Activated CD8-positive, alpha-beta memory T cell treated with anti-CD3 and anti-CD28 coated beads for 36 hours (primary cell): Measurements from ENCODE around the gene PPP2R5A. TPM values are rescaled to one million over a fixed set of nuclear protein-coding genes. Genes with fewer than 3 reads are reported as not detected.
"Not testable (repeated sequence)": the region's sequence is repeated elsewhere in the genome, so short reads cannot be mapped to it uniquely, and the experiment has no call there.

ENCODE experiments used
- CTCF ChIA-PET: fragments of 350-600 bp; sonication (Branson Sonifier 250); formaldehyde crosslinking; loops from one replicate; lab custom pipeline; 2021; ENCODE audit warnings: antibody characterized with exemption; lab: Charles Lee
- POLR2A ChIA-PET: fragments of 350-600 bp; sonication (Branson Sonifier 250); formaldehyde crosslinking; loops from one replicate; lab custom pipeline; 2021; ENCODE audit warnings: antibody characterized with exemption; lab: Charles Lee
- total RNA-seq, 2 experiments: library from RNA; stranded (reverse); gene quantifications; one replicate each; pipeline ENCODE4 v1.2.3, GENCODE V29; 2021

PPP2R5A gene
- total RNA-seq, 2 experiments from 2014 or later = 42.0 to 42.9 TPM

DNA sequence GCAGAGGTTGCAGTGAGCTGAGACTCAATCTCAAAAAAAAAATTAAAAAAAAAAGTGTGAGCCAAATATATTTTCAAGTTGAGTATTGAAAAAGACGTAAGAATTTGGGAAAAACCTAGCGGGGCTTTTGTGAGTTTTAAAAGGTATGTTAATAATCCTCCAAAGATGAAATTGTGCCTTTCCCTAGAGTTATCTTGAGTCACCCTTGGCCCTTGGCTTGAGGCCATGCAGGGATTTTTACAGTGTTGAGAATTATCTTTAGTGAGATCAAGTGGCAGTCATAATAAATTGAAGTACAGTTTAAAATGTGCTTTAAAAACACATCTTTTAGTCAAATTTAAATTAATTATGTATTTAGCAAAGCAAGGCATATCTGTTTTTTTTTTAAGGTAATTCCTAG, 32.7 kb downstream of the PPP2R5A start:
- CTCF ChIA-PET = no interaction called here

DNA sequence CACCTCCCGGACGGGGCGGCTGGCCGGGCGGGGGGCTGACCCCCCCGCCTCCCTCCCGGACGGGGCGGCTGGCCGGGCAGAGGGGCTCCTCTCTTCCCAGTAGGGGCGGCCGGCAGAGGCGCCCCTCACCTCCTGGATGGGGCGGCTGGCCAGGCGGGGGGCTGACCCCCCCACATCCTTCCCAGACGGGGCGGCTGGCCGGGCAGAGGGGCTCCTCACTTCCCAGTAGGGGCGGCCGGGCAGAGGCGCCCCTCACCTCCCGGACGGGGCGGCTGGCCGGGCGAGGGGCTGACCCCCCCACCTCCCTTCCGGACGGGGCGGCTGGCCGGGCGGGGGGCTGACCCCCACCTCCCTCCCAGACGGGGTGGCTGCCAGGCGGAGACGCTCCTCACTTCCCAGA, 35.8 kb downstream of the PPP2R5A start:
- CTCF ChIA-PET, POLR2A ChIA-PET: not testable (repeated sequence)

More for the DNA sequence above, 32.7 kb downstream of the PPP2R5A start:
- POLR2A ChIA-PET = no interaction called here

DNA sequence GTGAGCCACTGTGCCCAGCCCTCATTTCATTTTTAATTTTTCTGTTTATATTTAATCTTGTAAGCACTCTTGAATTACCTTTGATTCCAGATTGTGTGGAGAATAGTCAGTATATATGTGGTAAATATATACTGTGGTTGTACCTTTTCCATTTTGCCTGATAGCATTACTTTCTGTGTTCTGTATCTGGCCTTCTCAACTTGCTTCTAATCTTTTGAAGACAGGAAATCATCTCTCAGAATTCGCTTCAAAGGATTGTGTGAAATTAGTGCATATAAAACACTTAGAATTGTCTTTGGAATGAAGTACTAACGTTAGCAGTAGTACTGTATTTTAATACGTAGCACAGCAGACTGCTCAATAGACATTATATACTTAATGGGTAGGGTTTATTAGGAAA, 37.9 kb downstream of the PPP2R5A start:
- ChIA-PET POLR2A (no interaction called here), CTCF (interaction anchor here (0.9 to 1.0 kb wide), 2 partner anchors 12 to 252 kb away, joined by 3 read pairs; no protein-coding TSS in a partner anchor)

DNA sequence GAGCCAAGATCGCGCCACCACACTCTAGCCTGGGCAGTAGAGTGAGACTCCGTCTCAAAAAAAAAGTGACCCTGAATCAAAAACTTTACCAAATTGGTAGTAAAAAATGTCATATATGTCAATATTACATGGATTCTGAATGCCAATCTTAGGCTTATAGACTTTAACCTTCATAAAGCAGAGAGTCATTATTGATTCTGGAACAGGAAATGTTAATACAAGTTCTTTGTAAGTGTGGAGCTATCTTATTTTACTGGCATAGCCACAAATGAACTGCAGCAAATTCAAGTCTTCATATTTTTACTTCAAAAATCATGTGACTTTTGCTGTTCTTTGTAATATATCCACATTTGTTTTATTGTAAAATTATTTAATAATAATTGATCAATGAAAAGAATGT, 41.3 kb downstream of the PPP2R5A start:
- CTCF ChIA-PET = no interaction called here
- POLR2A ChIA-PET = no interaction called here

DNA sequence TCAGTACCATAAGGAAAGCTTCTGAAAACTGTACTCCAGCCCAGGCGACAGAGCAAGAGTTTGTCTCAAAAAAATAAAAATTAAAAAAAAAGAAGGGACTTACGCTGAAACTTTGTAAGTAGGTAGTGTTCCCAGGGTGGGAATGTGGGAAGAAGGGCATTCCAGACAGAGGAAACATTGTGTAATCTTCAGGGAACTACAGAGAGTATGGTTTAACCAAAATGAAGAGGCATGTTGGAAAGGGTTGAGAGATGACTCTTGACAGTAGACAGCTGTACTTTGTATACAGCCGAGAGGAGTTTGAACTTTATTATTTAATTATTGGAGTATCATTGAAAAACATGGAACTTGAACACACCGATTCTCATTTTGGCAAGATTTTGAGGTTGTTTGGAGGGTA, 43.0 kb downstream of the PPP2R5A start:
- CTCF ChIA-PET = no interaction called here
- POLR2A ChIA-PET = no interaction called here

DNA sequence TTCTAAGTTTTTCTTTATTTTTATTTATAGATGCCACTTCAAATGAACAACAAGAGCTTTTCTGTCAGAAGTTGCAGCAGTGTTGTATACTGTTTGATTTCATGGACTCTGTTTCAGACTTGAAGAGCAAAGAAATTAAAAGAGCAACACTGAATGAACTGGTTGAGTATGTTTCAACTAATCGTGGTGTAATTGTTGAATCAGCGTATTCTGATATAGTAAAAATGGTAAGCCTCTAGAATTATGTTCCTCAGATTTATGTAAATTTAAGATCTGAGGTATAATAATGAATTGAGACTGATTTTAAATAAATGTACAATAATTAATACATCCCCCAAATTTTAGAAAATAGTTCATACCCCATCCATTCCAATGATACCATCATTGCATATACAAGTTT, 43.9 kb downstream of the PPP2R5A start:
- ChIA-PET POLR2A (interaction anchor here (0.6 kb wide), 1 partner anchor 35 kb away, joined by 4 read pairs; no protein-coding TSS in a partner anchor), CTCF (no interaction called here)

DNA sequence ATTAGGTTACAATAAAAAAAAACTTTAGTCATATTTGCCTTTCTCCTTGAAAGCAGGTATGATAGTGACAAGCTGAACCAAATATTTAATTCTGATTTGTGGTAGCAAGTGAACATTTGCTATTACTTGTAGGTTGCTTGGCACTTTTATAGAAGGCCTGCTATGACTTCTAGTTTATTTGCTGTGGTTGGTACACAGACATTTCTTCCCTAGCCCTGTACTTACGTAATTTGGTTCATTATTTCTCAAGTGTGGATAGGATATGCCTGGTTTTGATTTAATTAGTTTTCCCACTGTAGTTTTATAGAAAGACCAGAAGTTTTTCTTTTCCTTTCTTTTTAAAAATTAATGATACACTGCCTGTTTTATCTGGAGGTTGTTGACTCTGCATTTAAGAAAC, 55.9 kb downstream of the PPP2R5A start:
- CTCF ChIA-PET = interaction anchor here (0.6 kb wide), 1 partner anchor 106 kb away, joined by 3 read pairs; no protein-coding TSS in a partner anchor
- POLR2A ChIA-PET = no interaction called here

DNA sequence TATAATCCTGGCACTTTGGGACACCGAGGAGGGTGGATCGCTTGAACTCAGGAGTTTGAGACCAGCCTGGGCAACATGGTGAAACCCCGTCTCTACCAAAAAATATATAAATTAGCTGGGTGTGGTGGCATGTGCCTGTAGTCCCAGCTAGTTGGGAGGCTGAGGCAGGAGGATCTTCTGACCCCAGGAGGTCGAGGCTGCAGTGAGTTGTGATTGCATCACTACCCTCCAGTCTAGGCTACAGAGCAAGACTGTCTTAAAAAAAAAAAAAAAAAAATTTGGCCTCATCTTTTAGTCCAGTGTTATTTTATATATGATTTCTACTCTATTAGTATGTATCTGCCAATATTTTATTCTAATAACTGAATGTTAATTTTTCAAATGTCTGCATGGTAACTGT, 59.7 kb downstream of the PPP2R5A start:
- ChIA-PET CTCF (no interaction called here), POLR2A (interaction anchor here (0.7 kb wide), 1 partner anchor 338 kb away, joined by 4 read pairs; no protein-coding TSS in a partner anchor)

DNA sequence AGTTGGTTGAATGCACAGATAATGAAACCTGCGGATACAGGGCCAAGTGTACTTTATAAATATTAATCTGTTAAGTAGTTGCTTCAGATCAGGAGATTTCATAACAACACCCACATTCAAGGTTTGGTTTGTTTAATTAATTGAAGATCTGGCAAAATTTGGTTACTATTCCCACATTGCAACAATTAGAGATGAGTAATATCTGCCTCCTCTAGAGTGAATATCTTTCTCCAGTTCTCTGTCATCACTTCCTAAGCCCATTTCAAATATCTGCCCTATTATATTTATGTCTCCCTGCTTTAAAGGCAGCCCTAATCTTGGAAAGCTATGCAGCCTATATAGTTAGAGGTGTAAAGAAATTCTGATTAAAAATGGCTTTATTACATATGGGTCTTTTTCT, 61.4 kb downstream of the PPP2R5A start:
- CTCF ChIA-PET = no interaction called here
- POLR2A ChIA-PET = no interaction called here

DNA sequence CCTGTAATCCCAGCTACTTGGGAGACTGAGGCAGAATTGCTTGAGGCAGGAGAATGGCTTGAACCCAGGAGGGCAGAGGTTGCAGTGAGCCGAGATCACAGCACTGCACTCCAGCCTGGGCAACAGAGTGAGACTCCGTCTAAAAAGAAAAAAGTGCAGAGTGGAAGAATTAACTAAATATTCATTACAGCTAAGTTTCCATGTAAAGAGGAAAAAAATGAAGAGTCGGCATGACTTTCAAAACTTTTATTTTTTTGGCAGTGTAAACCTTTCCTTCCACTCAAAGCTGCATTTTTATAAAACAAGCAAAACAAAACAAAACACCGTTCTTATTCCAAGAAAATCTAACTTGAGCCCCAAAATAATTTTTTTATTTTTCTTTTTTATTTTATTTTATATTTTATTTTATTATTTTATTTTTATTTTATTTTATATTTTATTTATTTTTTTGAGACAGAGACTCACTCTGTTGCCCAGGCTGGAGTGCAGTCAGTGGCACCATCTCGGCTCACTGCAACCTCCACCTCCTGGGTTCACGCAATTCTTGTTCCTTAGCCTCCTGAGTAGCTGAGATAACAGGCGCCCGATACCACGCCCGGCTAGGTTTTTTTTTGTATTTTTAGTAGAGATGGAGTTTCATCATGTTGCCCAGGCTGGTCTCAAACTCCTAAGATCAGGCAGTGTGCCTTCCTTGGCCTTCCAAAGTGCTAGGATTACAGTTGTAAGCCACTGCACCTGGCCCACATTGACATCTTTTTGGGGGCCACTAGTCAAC, 66.6 kb downstream of the PPP2R5A start:
- POLR2A ChIA-PET = no interaction called here

DNA sequence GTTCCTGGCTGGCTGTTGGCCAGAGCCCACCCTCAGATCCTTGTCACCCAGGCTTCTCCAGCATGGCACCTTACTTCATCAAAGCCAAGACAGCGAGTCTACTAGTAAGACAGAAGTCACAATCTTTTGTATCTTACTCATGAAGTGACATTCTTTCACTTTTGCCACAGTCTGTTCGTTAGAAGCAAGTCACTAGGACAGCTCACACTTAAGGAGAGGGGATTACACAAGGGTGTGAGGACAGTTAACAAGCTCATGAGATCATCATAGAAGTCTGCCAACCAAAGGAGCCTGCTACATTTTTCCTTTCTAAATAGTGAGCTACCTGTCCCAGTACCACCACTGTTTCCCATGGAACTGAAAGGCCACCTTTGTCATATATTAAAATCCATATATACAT, 68.0 kb downstream of the PPP2R5A start:
- ChIA-PET POLR2A (no interaction called here), CTCF (interaction anchor here (1.4 kb wide), 1 partner anchor 103 kb away, joined by 3 read pairs; no protein-coding TSS in a partner anchor)

More for the DNA sequence above, 66.6 kb downstream of the PPP2R5A start:
- CTCF ChIA-PET = no interaction called here

DNA sequence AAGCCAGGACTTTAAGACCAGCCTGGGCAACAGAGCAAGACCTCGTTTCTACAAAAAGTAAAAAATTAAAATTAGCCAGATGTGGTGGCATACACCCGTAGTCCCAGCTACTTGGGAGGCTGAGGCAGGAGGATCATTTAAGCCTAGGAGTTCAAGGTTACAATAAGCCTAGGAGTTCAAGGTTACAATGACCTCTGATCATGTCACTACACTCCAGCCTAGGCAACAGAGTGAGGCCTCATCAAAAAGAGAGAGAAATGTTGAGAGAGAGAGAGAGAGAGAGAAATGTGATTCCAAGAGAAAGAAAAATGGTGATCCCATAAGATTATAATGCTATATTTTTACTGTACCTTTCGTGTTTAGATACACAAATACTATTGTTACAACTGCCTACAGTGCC, 69.3 kb downstream of the PPP2R5A start:
- ChIA-PET POLR2A (no interaction called here), CTCF (no interaction called here)

DNA sequence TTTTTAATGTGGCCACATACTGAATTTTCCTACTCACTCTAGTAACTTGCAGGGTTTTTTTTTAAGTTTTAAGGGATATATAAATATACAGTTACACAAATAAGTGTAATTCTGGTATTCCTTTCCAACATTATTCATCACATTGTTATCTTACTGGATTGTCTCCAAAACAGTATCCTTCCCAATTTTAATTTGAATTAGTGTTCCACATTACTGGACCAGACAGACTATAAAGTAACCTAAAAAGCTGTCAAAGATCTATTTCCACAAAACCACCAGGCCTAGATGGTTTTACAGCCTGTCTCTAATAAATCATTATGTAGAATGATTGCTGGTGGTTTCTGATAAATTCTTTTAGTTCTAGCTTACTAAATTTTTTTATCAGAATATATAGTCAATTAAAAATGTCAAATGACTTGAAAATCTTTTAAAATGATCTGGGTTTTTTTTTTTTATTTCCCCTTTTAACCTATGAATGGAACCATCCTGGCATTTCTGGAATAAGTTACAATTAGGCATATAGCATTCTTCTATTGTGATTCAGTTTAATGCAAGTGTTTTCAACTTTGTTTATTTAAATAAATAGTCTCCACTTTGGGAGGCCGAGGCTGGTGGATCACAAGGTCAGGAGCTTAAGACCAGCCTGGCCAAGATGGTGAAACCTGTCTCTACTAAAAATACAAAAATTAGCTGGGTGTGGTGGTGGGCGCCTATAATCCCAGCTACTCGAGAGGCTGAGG, 70.2 kb downstream of the PPP2R5A start:
- ChIA-PET POLR2A (no interaction called here), CTCF (interaction anchor here (1.2 kb wide), 1 partner anchor 102 kb away, joined by 3 read pairs; no protein-coding TSS in a partner anchor)

DNA sequence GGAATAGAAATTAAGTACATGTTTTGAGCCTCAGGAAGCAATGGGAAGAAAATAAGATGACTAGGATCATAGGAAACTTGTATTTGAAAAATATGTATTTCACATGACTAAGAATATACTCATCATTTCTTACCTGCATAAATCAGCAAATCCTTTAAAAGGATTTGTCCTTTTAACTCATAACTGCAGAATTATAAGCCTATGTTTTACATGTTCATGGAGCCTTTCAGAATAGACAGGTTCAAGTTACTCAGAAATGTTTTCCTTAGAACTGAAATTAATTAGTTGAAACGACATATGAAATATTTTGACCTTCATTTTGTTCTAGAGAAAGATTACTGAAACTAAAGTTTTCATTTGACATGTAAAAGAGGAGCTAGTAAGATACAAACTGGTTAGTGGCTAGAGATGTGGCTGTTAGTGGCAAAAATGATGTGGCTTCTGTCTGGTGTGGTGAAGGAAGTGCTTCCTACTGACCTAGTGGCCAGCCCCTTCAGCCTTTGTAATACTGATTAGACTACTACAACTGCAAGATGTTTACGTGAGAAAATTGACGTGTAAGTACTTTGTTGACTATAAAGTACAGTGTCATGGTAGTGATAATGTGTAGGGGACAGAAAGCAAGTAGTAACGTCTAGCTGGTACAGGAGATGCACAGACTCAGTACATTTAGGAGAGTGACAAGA, 74.7 kb downstream of the PPP2R5A start:
- POLR2A ChIA-PET = interaction anchor here (0.7 to 1.5 kb wide), 2 partner anchors 74 to 76 kb away, joined by 3 to 4 read pairs; no protein-coding TSS in a partner anchor
- CTCF ChIA-PET = no interaction called here

DNA sequence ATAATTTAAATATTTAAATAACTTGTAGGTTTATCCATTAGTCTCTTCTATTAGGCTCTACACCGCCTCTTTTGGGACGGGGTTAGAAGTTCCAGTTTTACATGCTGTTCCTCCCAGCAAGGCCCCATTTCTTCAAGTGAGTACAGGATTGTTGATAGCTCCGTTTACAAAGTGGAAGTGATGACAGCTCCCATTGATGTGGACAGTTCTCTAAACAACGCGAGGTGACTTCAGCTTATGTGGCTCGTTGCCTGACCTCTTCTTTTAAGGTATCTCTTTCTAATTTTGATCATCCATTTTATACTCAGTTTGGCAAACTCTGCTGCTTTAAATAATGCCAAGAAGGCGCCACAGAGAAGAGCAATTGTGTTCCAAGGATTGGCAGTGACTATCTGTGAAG, 79.8 kb downstream of the PPP2R5A start:
- ChIA-PET CTCF (interaction anchor here (1.0 to 3.8 kb wide), 3 partner anchors 91 to 294 kb away, joined by 3 to 32 read pairs (median 7); no protein-coding TSS in a partner anchor), POLR2A (no interaction called here)

DNA sequence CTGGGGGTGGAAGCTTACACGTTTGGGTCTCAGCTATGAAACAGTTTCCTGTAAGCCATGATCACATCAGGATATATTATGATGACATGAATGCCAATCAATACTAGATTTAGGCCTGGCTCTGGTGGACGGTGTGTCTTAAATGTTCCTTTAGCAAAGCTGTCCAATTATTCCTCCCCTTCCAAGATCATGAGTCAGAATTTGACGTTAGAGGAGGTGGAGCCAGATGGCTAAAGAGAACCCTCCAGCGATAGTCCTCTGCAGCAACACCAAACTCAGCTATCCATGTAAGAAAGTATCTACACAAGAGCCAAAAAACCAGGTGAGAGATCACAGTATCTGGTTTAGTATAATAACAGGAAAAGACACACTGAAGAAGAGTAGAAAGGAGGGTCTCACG, 81.7 kb downstream of the PPP2R5A start:
- POLR2A ChIA-PET = no interaction called here
- CTCF ChIA-PET = interaction anchor here (0.6 to 3.8 kb wide), 7 partner anchors 11 to 305 kb away, joined by 3 to 32 read pairs (median 4); no protein-coding TSS in a partner anchor

DNA sequence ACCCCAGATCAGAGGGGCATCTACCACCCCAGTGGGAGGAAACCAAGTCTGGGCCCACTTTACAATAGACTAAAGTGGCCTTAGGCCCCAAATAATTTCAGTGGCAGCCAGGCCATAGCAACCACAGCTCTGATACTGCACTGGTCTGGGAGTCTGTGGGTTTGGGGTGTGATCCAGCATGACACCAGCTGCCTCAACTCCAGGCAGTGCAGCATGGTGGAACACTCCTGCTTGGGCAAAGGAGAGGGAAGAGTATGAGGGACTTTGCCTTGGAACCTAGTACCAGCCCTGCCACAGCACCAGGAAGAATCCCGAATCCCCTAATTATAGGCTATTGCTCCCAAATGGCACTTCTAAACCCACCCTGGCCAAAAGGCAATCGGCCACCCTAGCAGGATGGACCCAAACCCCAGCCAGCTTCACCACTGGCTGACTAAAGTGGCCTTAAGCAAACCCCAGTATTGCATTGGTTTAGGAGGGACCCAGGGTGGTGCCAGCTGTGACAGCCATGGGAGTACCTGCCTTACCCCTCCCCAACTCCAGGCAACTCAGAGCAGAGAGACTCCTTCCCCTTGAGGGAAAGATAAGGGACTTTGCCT, 82.4 kb downstream of the PPP2R5A start:
- POLR2A ChIA-PET = no interaction called here
- CTCF ChIA-PET = interaction anchor here (0.6 to 3.8 kb wide), 8 partner anchors 11 to 305 kb away, joined by 3 to 32 read pairs (median 3); no protein-coding TSS in a partner anchor

DNA sequence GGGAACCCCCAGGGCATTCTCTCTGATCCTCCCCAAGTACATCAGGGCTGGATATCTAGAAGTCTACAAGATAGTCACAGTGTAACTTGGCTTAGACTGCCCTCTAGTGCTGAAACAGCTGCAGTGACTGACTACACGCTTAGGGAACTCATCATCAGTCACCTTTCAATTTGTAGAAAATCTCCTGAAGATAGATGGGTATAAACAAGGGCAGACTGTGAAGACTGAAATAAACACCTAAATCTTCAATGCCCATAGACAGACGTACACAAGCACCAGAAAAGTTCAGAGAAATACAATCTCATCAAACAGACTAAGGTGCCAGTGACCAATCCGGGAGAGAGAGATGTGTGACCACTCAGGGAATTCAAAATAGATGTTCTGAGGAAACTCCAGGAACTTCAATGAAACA, 82.9 kb downstream of the PPP2R5A start:
- ChIA-PET POLR2A (no interaction called here), CTCF (interaction anchor here (0.5 to 3.8 kb wide), 9 partner anchors 10 to 571 kb away, joined by 3 to 32 read pairs (median 3); no protein-coding TSS in a partner anchor)

DNA sequence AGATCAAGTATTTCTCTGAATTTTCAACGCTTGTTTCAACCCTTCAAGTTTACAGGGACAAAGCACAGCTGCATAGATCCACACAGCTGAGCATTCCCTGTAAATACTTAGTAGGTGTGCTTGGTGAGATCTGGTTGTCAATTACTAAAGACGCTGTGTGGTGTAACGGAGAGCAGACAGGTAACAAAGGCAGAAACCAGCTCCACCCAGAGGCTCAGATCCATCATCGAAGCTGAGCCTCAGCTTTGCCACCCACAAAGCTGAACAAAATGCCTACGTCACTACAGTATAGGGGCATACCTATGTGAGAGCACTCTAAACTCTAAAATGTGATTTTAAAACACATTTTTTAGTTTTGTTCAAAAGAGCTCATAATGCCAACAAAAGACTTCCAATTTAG, 90.8 kb downstream of the PPP2R5A start:
- POLR2A ChIA-PET = no interaction called here
- CTCF ChIA-PET = interaction anchor here (1.5 kb wide), 1 partner anchor 313 kb away, joined by 5 read pairs; no protein-coding TSS in a partner anchor
